GM23248 (cell line): Measurements from ENCODE around the gene STIL. TPM values are rescaled to one million over a fixed set of nuclear protein-coding genes. Genes with fewer than 3 reads are reported as not detected.
"Not testable (repeated sequence)": the region's sequence is repeated elsewhere in the genome, so short reads cannot be mapped to it uniquely, and the experiment has no call there.

ENCODE experiments used
- DNase-seq: peaks from one replicate; pipeline ENCODE4 v3.0.0-alpha.2; 2015
- H2AFZ ChIP-seq: fragments of 200-600 bp; sonication (generic); 2 replicates; pipeline ENCODE4 v1.6.1; 2016; ENCODE audit warnings: antibody characterized with exemption
- H3F3A ChIP-seq: fragments of 200-600 bp; sonication (generic); 2 replicates; pipeline ENCODE4 v1.6.1; 2016; ENCODE audit warnings: mild to moderate bottlenecking, antibody characterized with exemption, mixed run types; ENCODE audit not compliant: insufficient read depth
- H3K27ac ChIP-seq: fragments of 200-600 bp; sonication (generic); 2 replicates; pipeline ENCODE4 v1.5.1; 2016; ENCODE audit warnings: mild to moderate bottlenecking
- H3K27me3 ChIP-seq: fragments of 200-600 bp; sonication (generic); replicated peaks from 2 replicates; pipeline ENCODE4 v1.6.1; 2016; ENCODE audit warnings: mild to moderate bottlenecking; ENCODE audit not compliant: insufficient read depth
- H3K36me3 ChIP-seq: fragments of 200-600 bp; sonication (generic); 2 replicates; pipeline ENCODE4 v1.6.1; 2016; ENCODE audit warnings: low read depth, mild to moderate bottlenecking
- H3K4me1 ChIP-seq: fragments of 200-600 bp; sonication (generic); 2 replicates; pipeline ENCODE4 v1.6.1; 2016; ENCODE audit warnings: mild to moderate bottlenecking; ENCODE audit not compliant: insufficient read depth
- H3K4me2 ChIP-seq: fragments of 200-600 bp; sonication (generic); one replicate; pipeline ENCODE4 v1.6.1; 2016; ENCODE audit warnings: mild to moderate bottlenecking; ENCODE audit not compliant: unreplicated experiment
- H3K4me3 ChIP-seq: fragments of 200-600 bp; sonication (generic); 2 replicates; pipeline ENCODE4 v1.5.1; 2016; ENCODE audit warnings: mild to moderate bottlenecking
- H3K79me2 ChIP-seq: fragments of 200-600 bp; sonication (generic); 2 replicates; pipeline ENCODE4 v1.6.1; 2016; ENCODE audit warnings: mild to moderate bottlenecking; ENCODE audit not compliant: insufficient read depth
- H3K9ac ChIP-seq: fragments of 200-600 bp; sonication (generic); 2 replicates; pipeline ENCODE4 v1.6.1; 2016; ENCODE audit warnings: mild to moderate bottlenecking
- H3K9me2 ChIP-seq: fragments of 200-600 bp; sonication (generic); 2 replicates; pipeline ENCODE4 v1.6.1; 2016; ENCODE audit warnings: mixed run types, mild to moderate bottlenecking, moderate library complexity; ENCODE audit not compliant: insufficient read depth
- H3K9me3 ChIP-seq: fragments of 200-600 bp; sonication (generic); one replicate; pipeline ENCODE4 v1.6.1; 2017; ENCODE audit warnings: low read depth
- H4K20me1 ChIP-seq: fragments of 200-600 bp; sonication (generic); 2 replicates; pipeline ENCODE4 v1.6.0; 2016; ENCODE audit not compliant: insufficient read depth
- EZH2 ChIP-seq: fragments of 200-600 bp; sonication (generic); IDR thresholded peaks from 2 replicates; pipeline ENCODE4 v1.6.1; 2018; ENCODE audit warnings: antibody characterized with exemption, mild to moderate bottlenecking; ENCODE audit not compliant: insufficient read depth, poor library complexity, severe bottlenecking
- EZH2phosphoT487 ChIP-seq: fragments of 200-600 bp; sonication (generic); IDR thresholded peaks from 2 replicates; pipeline ENCODE4 v1.6.1; 2018; ENCODE audit warnings: antibody characterized with exemption, moderate library complexity, mild to moderate bottlenecking, low read depth; ENCODE audit not compliant: insufficient read depth
- WGBS, 2 experiments: methylation state at CpG; one replicate each; pipeline ENCODE4 v1.1.6; 2015 to 2017; ENCODE audit warnings: low lambda C conversion rate in 2 of 2, low coverage in 1 of 2; ENCODE audit errors: missing lambda C conversion rate in 2 of 2; 5-methylcytosine and 5-hydroxymethylcytosine counted together
- in situ Hi-C: fragments of 300-500 bp; cut with MboI; formaldehyde crosslinking; loops from 2 replicates; pipeline ENCODE4 v1.15.0; 2020
- polyA plus RNA-seq: library from polyadenylated mRNA; unstranded; fragments of >200 nt; fragmentation: Nextera tagmentation; extraction: Ambion mirVana; gene quantifications from 2 replicates; pipeline ENCODE4 v1.2.1, GENCODE V29; 2016
- total RNA-seq: library from RNA; depleted of rRNA; stranded (reverse); fragments of >200 nt; shearing (Covaris generic); gene quantifications from 2 replicates; pipeline ENCODE4 v1.2.3, GENCODE V29; 2014; rRNA removed

Gene STIL
- total and polyA plus RNA-seq, 2 experiments from 2014 or later: 7.2 to 17.1 TPM

GRCh38 chr1:47207803-47208373 lies 106.1 kb downstream of the STIL start:
- Histone ChIP-seq H3F3A (peaks cover 4% of the 10 kb centered on the region; the same call in 1 of the 2 replicates), H3K4me2 (no peak overlapping the region), H3K9me3 (no peaks in the 10 kb centered on the region), H3K9me2 (no peaks in the 10 kb centered on the region), H3K79me2 (no peaks in the 10 kb centered on the region), H4K20me1 (no peaks in the 10 kb centered on the region), H3K27me3 (no peaks in the 10 kb centered on the region), H2AFZ (peak overlapping the region; percentile 21; the same call in 1 of the 2 replicates), H3K4me1 (peaks cover 9% of the 10 kb centered on the region), H3K9ac (no peak overlapping the region), H3K36me3 (no peaks in the 10 kb centered on the region), H3K4me3 (no peak overlapping the region), H3K27ac (no peak overlapping the region)
- in situ Hi-C loops: no loop called here
- TF ChIP-seq EZH2 (no peak), EZH2phosphoT487 (no peak)
- DNase-seq: peak; percentile 67
- 26 to 30% methylated on average over 8 of the region's 8 CpGs for WGBS, 2 experiments

DNA sequence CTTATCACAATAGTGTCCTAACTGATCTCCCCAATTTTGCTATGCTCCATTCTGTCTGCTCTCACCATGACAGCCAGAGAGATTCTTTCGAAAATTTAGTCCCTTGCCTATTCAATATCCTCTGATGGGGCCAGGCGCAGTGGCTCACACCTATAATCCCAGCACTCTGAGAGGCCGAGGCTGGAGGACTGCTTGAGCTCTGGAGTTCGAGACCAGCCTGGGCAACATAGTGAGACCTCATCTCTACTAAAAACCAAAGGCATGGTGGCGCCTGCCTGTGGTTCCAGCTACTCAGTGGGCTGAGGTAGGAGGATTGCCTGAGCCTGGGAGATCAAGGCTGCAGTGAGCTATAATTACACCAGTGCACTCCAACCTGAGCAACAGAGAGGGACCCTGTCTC lies 108.0 kb downstream of the STIL start:
- peaks cover 4% of the 10 kb centered on the region; the same call in 1 of the 2 replicates for H3F3A ChIP-seq
- H2AFZ ChIP-seq: no peak overlapping the region
- no peaks in the 10 kb centered on the region for H3K79me2 ChIP-seq
- H3K27me3 ChIP-seq: no peaks in the 10 kb centered on the region
- in situ Hi-C loops: no loop called here
- no peak for TF ChIP-seq EZH2phosphoT487
- TF ChIP-seq EZH2: no peak
- H3K9me3 ChIP-seq: no peaks in the 10 kb centered on the region
- no peaks in the 10 kb centered on the region for H3K9me2 ChIP-seq
- peaks cover 9% of the 10 kb centered on the region for H3K4me1 ChIP-seq
- DNase-seq: no peak
- no peaks in the 10 kb centered on the region for H4K20me1 ChIP-seq
- H3K9ac ChIP-seq: no peak overlapping the region
- no peak overlapping the region for H3K4me3 ChIP-seq
- WGBS, 2 experiments: 80 to 92% methylated on average over 5 of the region's 5 CpGs
- H3K36me3 ChIP-seq: no peaks in the 10 kb centered on the region
- H3K27ac ChIP-seq: no peak overlapping the region
- H3K4me2 ChIP-seq: no peak overlapping the region

DNA sequence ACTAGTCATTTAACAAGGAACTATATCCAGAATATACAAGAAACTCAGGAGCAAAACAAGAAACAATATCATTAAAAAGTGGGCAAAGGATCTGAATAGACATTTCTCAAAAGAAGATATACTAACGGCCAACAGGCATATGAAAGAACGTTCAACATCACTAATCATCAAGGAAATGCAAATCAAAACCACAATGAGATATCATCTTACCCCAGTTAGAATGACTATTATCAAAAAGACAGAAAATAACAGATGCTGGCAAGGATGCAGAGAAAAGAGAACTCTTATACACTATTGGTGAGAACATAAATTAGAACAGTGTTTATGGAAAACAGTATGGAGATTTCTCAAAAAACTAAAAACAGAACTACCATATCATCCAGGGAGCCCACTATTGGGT lies 110.4 kb downstream of the STIL start:
- H3K9me2 ChIP-seq, H3K4me1 ChIP-seq, H3K4me3 ChIP-seq, H3K27ac ChIP-seq, H3K79me2 ChIP-seq, H3K36me3 ChIP-seq, H2AFZ ChIP-seq, DNase-seq, H3K9ac ChIP-seq, in situ Hi-C loops, H3F3A ChIP-seq, H4K20me1 ChIP-seq, H3K27me3 ChIP-seq, H3K4me2 ChIP-seq, H3K9me3 ChIP-seq: not testable (repeated sequence)
- 54 to 62% methylated on average over 2 of the region's 2 CpGs for WGBS, 2 experiments

DNA sequence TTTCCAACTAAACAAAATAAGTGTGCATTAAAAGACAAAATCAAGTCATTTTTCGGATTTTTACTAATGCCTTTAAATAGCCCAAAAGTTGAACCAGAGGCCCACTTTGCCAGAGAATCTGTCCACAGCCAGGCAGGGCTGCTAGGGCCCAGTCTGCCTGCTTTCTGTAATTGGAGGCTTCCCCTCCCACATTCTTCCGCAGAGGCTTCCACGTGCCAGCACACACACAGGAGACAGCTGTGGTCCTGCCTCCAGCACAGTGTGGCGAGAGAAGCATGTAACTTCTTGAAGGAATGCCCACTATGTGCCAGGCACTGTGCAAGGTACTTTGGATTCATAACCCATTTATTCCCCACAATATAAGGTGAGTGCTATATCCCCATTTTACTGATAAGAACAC lies 112.8 kb downstream of the STIL start:
- no peaks in the 10 kb centered on the region for H3K36me3 ChIP-seq
- H3K9me2 ChIP-seq: no peaks in the 10 kb centered on the region
- no peaks in the 10 kb centered on the region for H3K27me3 ChIP-seq
- no peak overlapping the region for H2AFZ ChIP-seq
- H3K4me2 ChIP-seq: no peak overlapping the region
- no peaks in the 10 kb centered on the region for H4K20me1 ChIP-seq
- no peaks in the 10 kb centered on the region for H3K79me2 ChIP-seq
- no peak overlapping the region for H3K4me3 ChIP-seq
- WGBS, 2 experiments: 23 to 24% methylated on average over 4 of the region's 4 CpGs
- no peak overlapping the region for H3K27ac ChIP-seq
- H3K9ac ChIP-seq: no peak overlapping the region
- in situ Hi-C loops: no loop called here
- H3K4me1 ChIP-seq: no peaks in the 10 kb centered on the region
- DNase-seq: no peak
- no peaks in the 10 kb centered on the region for H3F3A ChIP-seq
- TF ChIP-seq EZH2phosphoT487 (no peak), EZH2 (no peak)
- H3K9me3 ChIP-seq: no peaks in the 10 kb centered on the region

Other genes with a start within 250 kb of the STIL start
- gene CYP4Z1, start 246.9 kb downstream of the STIL start, total RNA-seq: not detected in 2 replicates
- gene CYP4Z1, start 246.9 kb downstream of the STIL start, polyA plus RNA-seq: not detected in 2 replicates
- gene CYP4A22, start 176.7 kb downstream of the STIL start, total RNA-seq: not detected in 2 replicates
- not detected in 2 replicates for gene CYP4A22, start 176.7 kb downstream of the STIL start, polyA plus RNA-seq
- gene PDZK1IP1, start 124.1 kb downstream of the STIL start, total RNA-seq: not detected in 2 replicates
- not detected in 2 replicates for gene PDZK1IP1, start 124.1 kb downstream of the STIL start, polyA plus RNA-seq
- not detected in 2 replicates for gene TAL1, start 81.9 kb downstream of the STIL start, total RNA-seq
- gene TAL1, start 81.9 kb downstream of the STIL start, polyA plus RNA-seq: not detected in 2 replicates
- gene CMPK1, start 19.6 kb upstream of the STIL start, total RNA-seq: 137 and 146 TPM in 2 replicates
- 141 and 144 TPM in 2 replicates for gene CMPK1, start 19.6 kb upstream of the STIL start, polyA plus RNA-seq
- gene FOXE3, start 102.1 kb upstream of the STIL start, total RNA-seq: 0.13 TPM in 1 of 2 replicates, not detected in the other
- 0.13 TPM in 1 of 2 replicates, not detected in the other for gene FOXE3, start 102.1 kb upstream of the STIL start, polyA plus RNA-seq
- 0.43 TPM in 1 of 2 replicates, not detected in the other for gene FOXD2, start 123.9 kb upstream of the STIL start, total RNA-seq
- 0.15 and 0.20 TPM in 2 replicates for gene FOXD2, start 123.9 kb upstream of the STIL start, polyA plus RNA-seq